DND-41 (cell line): ENCODE results near the gene TLN1.

Experiments used
- ATAC-seq: fragments of 200-7000 bp; cut with Tn5 transposase; 3 replicates; pipeline ENCODE4 v1.9.1; 2021; ENCODE audit warnings: low read depth; ENCODE audit not compliant: insufficient read depth
- DNase-seq: peaks from one replicate; pipeline ENCODE4 v3.0.0-alpha.2; 2020
- H2AFZ ChIP-seq: 2 replicates; pipeline ENCODE4 v1.6.0; 2012; ENCODE audit warnings: low read depth, low read length
- H3K27ac ChIP-seq: 2 replicates; pipeline ENCODE4 v1.5.1; 2012; ENCODE audit warnings: low read length, inconsistent platforms
- H3K27me3 ChIP-seq: fragments of 200-600 bp; sonication (generic); 2 replicates; pipeline ENCODE4 v1.6.0; 2012; ENCODE audit warnings: low read length, mild to moderate bottlenecking, inconsistent platforms; ENCODE audit not compliant: insufficient read depth, poor library complexity
- H3K36me3 ChIP-seq: 2 replicates; pipeline ENCODE4 v1.5.1; 2012; ENCODE audit warnings: low read length, inconsistent platforms; ENCODE audit not compliant: insufficient read depth
- H3K4me1 ChIP-seq: 2 replicates; pipeline ENCODE4 v1.5.1; 2012; ENCODE audit warnings: mild to moderate bottlenecking, low read length; ENCODE audit not compliant: insufficient read depth
- H3K4me2 ChIP-seq: 2 replicates; pipeline ENCODE4 v1.6.0; 2012; ENCODE audit warnings: mild to moderate bottlenecking, moderate library complexity, low read length, inconsistent platforms; ENCODE audit not compliant: insufficient read depth
- H3K4me3 ChIP-seq, 2 experiments: fragments of 200-600 bp in 1 of 2; shearing (Covaris generic) in 1 of 2; 2 replicates each; pipeline ENCODE4 v1.5.1; 2012 to 2016; ENCODE audit warnings: inconsistent platforms in 2 of 2, low read length in 2 of 2, mild to moderate bottlenecking in 2 of 2, low read depth in 1 of 2, moderate library complexity in 1 of 2
- H3K79me2 ChIP-seq: 2 replicates; pipeline ENCODE4 v1.6.0; 2012; ENCODE audit warnings: low read length, inconsistent platforms; ENCODE audit not compliant: insufficient read depth
- H3K9ac ChIP-seq: 2 replicates; pipeline ENCODE4 v1.6.0; 2012; ENCODE audit warnings: low read depth, mild to moderate bottlenecking, inconsistent platforms, low read length, moderate library complexity
- H3K9me3 ChIP-seq: 2 replicates; pipeline ENCODE4 v1.5.1; 2012; ENCODE audit warnings: low read length, moderate library complexity, mild to moderate bottlenecking, inconsistent platforms; ENCODE audit not compliant: insufficient read depth, severe bottlenecking
- H4K20me1 ChIP-seq: 2 replicates; pipeline ENCODE4 v1.6.0; 2012; ENCODE audit warnings: low read length; ENCODE audit not compliant: insufficient read depth
- EZH2 ChIP-seq: IDR thresholded peaks from 3 replicates; pipeline ENCODE4 v1.6.1; 2012; ENCODE audit warnings: borderline replicate concordance, low read depth, mild to moderate bottlenecking, moderate library complexity, low read length, inconsistent platforms; ENCODE audit not compliant: severe bottlenecking
- TF ChIP-seq, protein P1 (sequence below): IDR thresholded peaks from 2 replicates; pipeline ENCODE4 v1.5.1; 2012; ENCODE audit warnings: borderline replicate concordance, low read length, moderate library complexity, mild to moderate bottlenecking; ENCODE audit not compliant: poor library complexity, severe bottlenecking; ENCODE audit errors: extremely low read depth

The TLN1 gene

DNA sequence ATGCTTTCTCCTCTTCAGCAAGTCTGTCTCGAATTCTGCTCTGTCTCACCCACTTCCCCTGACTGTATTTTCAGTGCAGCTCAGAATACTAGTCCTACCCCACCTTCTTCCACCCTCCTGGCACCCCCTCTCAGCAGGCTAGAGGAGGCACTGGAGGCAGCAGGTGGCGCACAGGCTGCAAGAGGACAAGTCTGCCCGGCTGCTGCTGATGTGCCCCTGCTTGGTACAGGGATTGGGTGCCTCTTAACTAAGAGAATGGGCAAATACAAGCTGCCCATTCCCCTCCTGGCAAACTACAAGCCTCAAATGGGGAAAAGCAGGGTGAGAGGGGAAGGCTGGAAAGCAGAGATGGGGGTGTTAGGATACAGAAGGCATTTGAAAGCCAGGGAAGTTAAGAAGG is 5.1 kb downstream of the TLN1 start:
- H3K4me3 ChIP-seq: no peak overlapping the region
- TF ChIP-seq, protein P1, sequence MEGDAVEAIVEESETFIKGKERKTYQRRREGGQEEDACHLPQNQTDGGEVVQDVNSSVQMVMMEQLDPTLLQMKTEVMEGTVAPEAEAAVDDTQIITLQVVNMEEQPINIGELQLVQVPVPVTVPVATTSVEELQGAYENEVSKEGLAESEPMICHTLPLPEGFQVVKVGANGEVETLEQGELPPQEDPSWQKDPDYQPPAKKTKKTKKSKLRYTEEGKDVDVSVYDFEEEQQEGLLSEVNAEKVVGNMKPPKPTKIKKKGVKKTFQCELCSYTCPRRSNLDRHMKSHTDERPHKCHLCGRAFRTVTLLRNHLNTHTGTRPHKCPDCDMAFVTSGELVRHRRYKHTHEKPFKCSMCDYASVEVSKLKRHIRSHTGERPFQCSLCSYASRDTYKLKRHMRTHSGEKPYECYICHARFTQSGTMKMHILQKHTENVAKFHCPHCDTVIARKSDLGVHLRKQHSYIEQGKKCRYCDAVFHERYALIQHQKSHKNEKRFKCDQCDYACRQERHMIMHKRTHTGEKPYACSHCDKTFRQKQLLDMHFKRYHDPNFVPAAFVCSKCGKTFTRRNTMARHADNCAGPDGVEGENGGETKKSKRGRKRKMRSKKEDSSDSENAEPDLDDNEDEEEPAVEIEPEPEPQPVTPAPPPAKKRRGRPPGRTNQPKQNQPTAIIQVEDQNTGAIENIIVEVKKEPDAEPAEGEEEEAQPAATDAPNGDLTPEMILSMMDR: peak; percentile 23
- TF ChIP-seq EZH2: no peak
- 0 out of 2 replicates have a peak overlapping the region, but pooled peaks have one; percentile 93 for H3K4me2 ChIP-seq
- H3K9me3 ChIP-seq: no peaks in the 10 kb centered on the region
- no peak overlapping the region for H3K9ac ChIP-seq
- 0 out of 2 replicates have a peak overlapping the region, but pooled peaks have one; percentile 16 for H3K27ac ChIP-seq
- H3K36me3 ChIP-seq: peaks cover 68% of the 10 kb centered on the region
- no peak overlapping the region for H2AFZ ChIP-seq
- H4K20me1 ChIP-seq: peaks cover 51% of the 10 kb centered on the region
- ATAC-seq (peak; percentile 35; the same call in 1 of the 3 replicates), DNase-seq (peak; percentile 39)
- H3K4me1 ChIP-seq: peaks cover 44% of the 10 kb centered on the region
- peaks cover 65% of the 10 kb centered on the region for H3K79me2 ChIP-seq
- H3K27me3 ChIP-seq: no peaks in the 10 kb centered on the region

DNA sequence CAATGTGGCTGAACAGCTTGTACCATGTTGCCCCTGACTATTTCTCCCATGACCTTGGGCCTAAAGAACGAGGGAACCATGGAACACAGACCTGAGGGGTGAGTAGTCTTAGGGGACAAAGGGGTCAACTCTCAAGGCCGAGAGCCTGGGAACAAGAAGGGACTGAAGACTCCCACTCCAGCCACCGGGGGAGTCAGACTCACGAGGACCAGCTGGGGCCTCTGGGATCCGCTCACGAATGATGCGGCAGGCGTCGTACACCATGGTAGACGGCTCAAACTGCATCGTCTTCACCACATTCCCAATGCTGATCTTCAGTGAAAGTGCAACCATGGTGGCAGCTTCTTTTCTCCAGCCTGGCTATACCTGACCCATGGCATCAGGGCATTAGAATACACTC is 6.6 kb downstream of the TLN1 start:
- peaks cover 84% of the 10 kb centered on the region for H3K36me3 ChIP-seq

GRCh38 chr9:35723908-35724307 is 8.1 kb downstream of the TLN1 start:
- H2AFZ ChIP-seq: no peak overlapping the region
- H3K4me2 ChIP-seq: no peak overlapping the region
- DNase-seq: no peak
- no peak overlapping the region for H3K4me3 ChIP-seq
- ATAC-seq: no peak
- no peaks in the 10 kb centered on the region for H3K27me3 ChIP-seq
- peaks cover 37% of the 10 kb centered on the region for H4K20me1 ChIP-seq
- TF ChIP-seq, protein P1: no peak
- no peak for TF ChIP-seq EZH2
- no peak overlapping the region for H3K9ac ChIP-seq
- peaks cover 19% of the 10 kb centered on the region for H3K4me1 ChIP-seq
- H3K79me2 ChIP-seq: peaks cover 34% of the 10 kb centered on the region
- H3K27ac ChIP-seq: no peak overlapping the region
- peaks cover 91% of the 10 kb centered on the region for H3K36me3 ChIP-seq
- H3K9me3 ChIP-seq: no peaks in the 10 kb centered on the region

More for the DNA sequence above, 6.6 kb downstream of the TLN1 start:
- H3K79me2 ChIP-seq: peaks cover 49% of the 10 kb centered on the region
- no peak overlapping the region for H3K4me2 ChIP-seq
- DNase-seq (no peak), ATAC-seq (no peak)
- no peak overlapping the region for H3K9ac ChIP-seq
- H4K20me1 ChIP-seq: peaks cover 46% of the 10 kb centered on the region
- TF ChIP-seq, protein P1: no peak
- TF ChIP-seq EZH2: no peak
- no peaks in the 10 kb centered on the region for H3K9me3 ChIP-seq
- peaks cover 33% of the 10 kb centered on the region for H3K4me1 ChIP-seq
- H3K4me3 ChIP-seq: no peak overlapping the region
- no peak overlapping the region for H2AFZ ChIP-seq
- H3K27ac ChIP-seq: no peak overlapping the region
- no peaks in the 10 kb centered on the region for H3K27me3 ChIP-seq
